Left cardiac atrium (tissue), 4 donors: Measurements from ENCODE around the gene WDR48. TPM values are rescaled to one million over a fixed set of nuclear protein-coding genes. Genes with fewer than 3 reads are reported as not detected.
A peak's percentile ranks its signal among the peaks of the same experiment; 100 is the strongest.

Experiments used
- ATAC-seq, 2 donors: fragments of 200-7000 bp; cut with Tn5 transposase; one replicate each; pipeline ENCODE4 v1.9.1; 2020; ENCODE audit warnings: mild to moderate bottlenecking in 2 of 2, moderate library complexity in 2 of 2
- DNase-seq: peaks from one replicate; pipeline ENCODE4 v3.0.0-alpha.2; 2020
- intact Hi-C, 2 donors: fragments of 100-400 bp; cut with DNase I; formaldehyde crosslinking; loops; one replicate each; pipeline versions ENCODE4 v1.14.1 to v1.15.1; 2022 to 2023
- total RNA-seq, 2 donors: library from RNA; stranded (reverse); fragmentation: NEBNext Ultra II Directional; extraction: Animal tissue kit (Norgen Biotek cat#: 25700); gene quantifications; one replicate each; pipeline ENCODE4 v1.2.1, GENCODE V29; 2021
- donor health status: DM: no; HTN: yes; CAD: no.
- donor health status: DM: no; HTN: yes; CAD: no; lungs with severe emphysema.
- donor health status: DM: yes; HTN: yes; CAD: no.
- donor health status: Dilated cardiomyopathy.

Gene WDR48
- total RNA-seq, 2 donors from 2014 or later = 21.4 to 26.7 TPM

GRCh38 chr3:39099242-39099641, 47.4 kb downstream of the WDR48 start:
- ATAC-seq = no peak
- no peak for DNase-seq
- intact Hi-C loops = no loop called here

GRCh38 chr3:39099738-39100499, 48.1 kb downstream of the WDR48 start:
- intact Hi-C loops = no loop called here
- ATAC-seq (no peak), DNase-seq (no peak)

GRCh38 chr3:39100500-39100886, 48.7 kb downstream of the WDR48 start:
- ATAC-seq (no peak), DNase-seq (no peak)
- intact Hi-C loops = no loop called here

GRCh38 chr3:39101022-39101689, 49.3 kb downstream of the WDR48 start:
- ATAC-seq (peak; percentile 47 to 54), DNase-seq (no peak)
- intact Hi-C loops = no loop called here

GRCh38 chr3:39102504-39103323, 50.9 kb downstream of the WDR48 start:
- intact Hi-C loops = no loop called here
- no peak for ATAC-seq
- no peak for DNase-seq

GRCh38 chr3:39103324-39103693, 51.5 kb downstream of the WDR48 start:
- ATAC-seq (no peak), DNase-seq (no peak)
- intact Hi-C loops = no loop called here

- intact Hi-C loops = no loop called here
These were observed 52.2 kb downstream of the WDR48 start for GRCh38 chr3:39103791-39104552.

GRCh38 chr3:39104961-39105686, 53.3 kb downstream of the WDR48 start:
- no peak for DNase-seq
- no peak for ATAC-seq
- intact Hi-C loops = no loop called here

More at GRCh38 chr3:39103791-39104552, 52.2 kb downstream of the WDR48 start:
- ATAC-seq = no peak
- DNase-seq = no peak

- intact Hi-C loops = no loop called here
- no peak for DNase-seq
- ATAC-seq = no peak
These were observed 53.9 kb downstream of the WDR48 start for GRCh38 chr3:39105687-39106063.

GRCh38 chr3:39106281-39106811, 54.5 kb downstream of the WDR48 start:
- ATAC-seq (no peak), DNase-seq (no peak)
- intact Hi-C loops = no loop called here

GRCh38 chr3:39106851-39107387, 55.1 kb downstream of the WDR48 start:
- intact Hi-C loops = no loop called here
- peak; percentile 73 to 78 for ATAC-seq
- DNase-seq = peak; percentile 75

- peak; percentile 93 to 94 for ATAC-seq
- intact Hi-C loops = no loop called here
- DNase-seq = peak; percentile 92
These were observed 55.8 kb downstream of the WDR48 start, which contains the start of the genes GORASP1 and TTC21A for GRCh38 chr3:39107388-39108199. Gene GORASP1, minus strand, starts transcription at chr3:39107627. Its CDS starts 86 bp downstream, at chr3:39107541. Gene TTC21A, plus strand, starts transcription at chr3:39107680. Its CDS starts 158 bp downstream, at chr3:39107838.

GRCh38 chr3:39108200-39108710, 56.4 kb downstream of the WDR48 start:
- intact Hi-C loops = no loop called here
- ATAC-seq (no peak), DNase-seq (no peak)

GRCh38 chr3:39109086-39109485, 57.3 kb downstream of the WDR48 start:
- intact Hi-C loops = no loop called here

GRCh38 chr3:39110041-39110639, 58.3 kb downstream of the WDR48 start:
- intact Hi-C loops = no loop called here
- ATAC-seq (no peak), DNase-seq (no peak)

More at GRCh38 chr3:39109086-39109485, 57.3 kb downstream of the WDR48 start:
- ATAC-seq (no peak), DNase-seq (no peak)

- DNase-seq (no peak), ATAC-seq (no peak)
- intact Hi-C loops = no loop called here
These were observed 60.3 kb downstream of the WDR48 start for GRCh38 chr3:39112113-39112512.
